ENCODE results near the gene KCNH1. TPM values are rescaled to one million over a fixed set of nuclear protein-coding genes. Genes with fewer than 3 reads are reported as not detected.

KCNH1 gene
- total and polyA plus RNA-seq, 10 of the 15 experiments (the other 5 are each of a cell fraction or from before 2014, with no cell fraction given) = 0.02 to 0.04 (median 0.04) TPM; not detected in 7

DNA sequence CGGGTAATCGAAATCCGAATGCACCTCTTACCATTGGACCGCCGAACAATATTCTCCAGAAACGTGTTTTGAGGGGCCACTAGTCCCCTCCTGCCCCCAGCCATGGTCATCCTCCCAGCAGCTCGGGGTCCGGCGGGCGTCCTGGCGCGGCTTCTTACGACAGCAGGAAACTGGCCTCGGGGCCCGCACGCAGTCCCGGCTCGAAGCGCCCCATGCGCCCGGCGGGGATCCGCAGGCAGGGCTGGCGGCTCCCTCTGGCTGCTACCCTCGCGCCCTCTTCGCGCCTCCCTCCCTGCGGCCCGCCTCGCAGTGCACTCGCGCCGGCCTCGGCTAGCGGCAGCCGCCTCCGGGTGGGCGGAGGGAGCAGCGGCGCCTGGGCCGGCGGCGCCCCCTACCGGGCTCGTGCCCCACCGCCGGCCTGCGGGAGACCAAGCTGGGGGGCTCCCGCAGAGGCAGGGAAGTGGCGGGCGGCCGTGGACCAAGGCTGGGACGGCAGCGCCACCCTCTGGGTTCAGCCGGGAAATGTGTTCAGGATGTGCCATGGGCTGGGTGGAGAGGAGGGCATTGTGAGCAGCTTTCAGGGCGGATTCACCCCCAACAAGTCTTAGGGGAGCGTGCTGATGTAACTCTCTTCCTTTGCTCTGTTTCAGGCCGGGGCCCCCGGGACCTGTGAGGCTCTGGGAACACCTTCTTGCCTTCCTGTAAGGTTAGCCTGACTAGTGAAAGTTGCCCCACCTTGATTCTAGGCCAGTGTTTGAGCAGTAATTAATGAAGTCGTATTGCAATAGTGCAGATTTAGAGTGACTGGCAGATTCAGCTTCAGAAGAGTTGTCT is at the start of gene KCNH1 (continued):
- TF ChIP-seq, protein P1, sequence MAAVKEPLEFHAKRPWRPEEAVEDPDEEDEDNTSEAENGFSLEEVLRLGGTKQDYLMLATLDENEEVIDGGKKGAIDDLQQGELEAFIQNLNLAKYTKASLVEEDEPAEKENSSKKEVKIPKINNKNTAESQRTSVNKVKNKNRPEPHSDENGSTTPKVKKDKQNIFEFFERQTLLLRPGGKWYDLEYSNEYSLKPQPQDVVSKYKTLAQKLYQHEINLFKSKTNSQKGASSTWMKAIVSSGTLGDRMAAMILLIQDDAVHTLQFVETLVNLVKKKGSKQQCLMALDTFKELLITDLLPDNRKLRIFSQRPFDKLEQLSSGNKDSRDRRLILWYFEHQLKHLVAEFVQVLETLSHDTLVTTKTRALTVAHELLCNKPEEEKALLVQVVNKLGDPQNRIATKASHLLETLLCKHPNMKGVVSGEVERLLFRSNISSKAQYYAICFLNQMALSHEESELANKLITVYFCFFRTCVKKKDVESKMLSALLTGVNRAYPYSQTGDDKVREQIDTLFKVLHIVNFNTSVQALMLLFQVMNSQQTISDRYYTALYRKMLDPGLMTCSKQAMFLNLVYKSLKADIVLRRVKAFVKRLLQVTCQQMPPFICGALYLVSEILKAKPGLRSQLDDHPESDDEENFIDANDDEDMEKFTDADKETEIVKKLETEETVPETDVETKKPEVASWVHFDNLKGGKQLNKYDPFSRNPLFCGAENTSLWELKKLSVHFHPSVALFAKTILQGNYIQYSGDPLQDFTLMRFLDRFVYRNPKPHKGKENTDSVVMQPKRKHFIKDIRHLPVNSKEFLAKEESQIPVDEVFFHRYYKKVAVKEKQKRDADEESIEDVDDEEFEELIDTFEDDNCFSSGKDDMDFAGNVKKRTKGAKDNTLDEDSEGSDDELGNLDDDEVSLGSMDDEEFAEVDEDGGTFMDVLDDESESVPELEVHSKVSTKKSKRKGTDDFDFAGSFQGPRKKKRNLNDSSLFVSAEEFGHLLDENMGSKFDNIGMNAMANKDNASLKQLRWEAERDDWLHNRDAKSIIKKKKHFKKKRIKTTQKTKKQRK (IDR thresholded peaks at IDR 0.05; ENCODE audit: low read depth, low read length) = no peak
- TF ChIP-seq TARDBP (IDR thresholded peaks at IDR 0.05; ENCODE audit: borderline replicate concordance) (no peak), RELA (IDR thresholded peaks at IDR 0.05; ENCODE audit: borderline replicate concordance, partially characterized antibody) (no peak), SMAD1 (IDR thresholded peaks at IDR 0.05; ENCODE audit: low read depth, partially characterized antibody) (no peak), BCLAF1 (IDR thresholded peaks at IDR 0.05) (no peak), NKRF (conservative IDR thresholded peaks at IDR 0.05) (peak; percentile 57; the same call in 1 of the 2 replicates), BHLHE40 (IDR thresholded peaks at IDR 0.05; ENCODE audit: borderline replicate concordance in 1 of 2, low read depth in 2 of 2, low read length in 1 of 2) (peak; percentile 60 to 91; a peak in 3 of 4 replicates), POLR2A (IDR thresholded peaks at IDR 0.05; ENCODE audit: low read depth, low read length) (no peak), TCF7 (IDR thresholded peaks at IDR 0.05; ENCODE audit: borderline replicate concordance) (no peak), CBX3 (IDR thresholded peaks at IDR 0.05; ENCODE audit: borderline replicate concordance, low read depth) (no peak), RUNX3 (IDR thresholded peaks at IDR 0.05; ENCODE audit: low read length) (0 out of 2 replicates have a peak, but pooled peaks have one; percentile 14), EGR1 (IDR thresholded peaks at IDR 0.05; ENCODE audit: borderline replicate concordance in 1 of 2, low read depth in 2 of 2, low read length in 2 of 2) (0 out of 3 replicates have a peak, but pooled peaks of 1 of the 2 experiments have one; percentile 38), NFYB (IDR thresholded peaks at IDR 0.05; ENCODE audit: insufficient read depth, low read depth, low read length) (no peak), CTCF (IDR thresholded peaks at IDR 0.05 in 2 of 3, conservative IDR thresholded peaks at IDR 0.05 in 1 of 3; ENCODE audit: control insufficient read depth in 2 of 3, extremely low read depth in 1 of 3, insufficient read depth in 1 of 3, low read depth in 3 of 3, low read length in 3 of 3) (peak; percentile 69 to 83 (median 81)), SPI1 (IDR thresholded peaks at IDR 0.05; ENCODE audit: borderline replicate concordance, insufficient read depth, low read depth, low read length) (peak; percentile 35; the same call in 1 of the 2 replicates), HCFC1 (IDR thresholded peaks at IDR 0.05; ENCODE audit: low read length) (no peak), SRF (IDR thresholded peaks at IDR 0.05; ENCODE audit: low read depth in 2 of 2, low read length in 2 of 2) (no peak), NFIC (IDR thresholded peaks at IDR 0.05; ENCODE audit: low read depth, low read length) (no peak), NBN (IDR thresholded peaks at IDR 0.05) (no peak)

Data from GM12878 (cell line).